Vagina (tissue), 2 donors: Measurements from ENCODE around the gene CD79A. TPM values are rescaled to one million over a fixed set of nuclear protein-coding genes. Genes with fewer than 3 reads are reported as not detected.

Experiments
- DNase-seq, 2 donors: peaks; one replicate each; pipeline ENCODE4 v3.0.0-alpha.2; 2017; ENCODE audit errors: extremely low spot score in 2 of 2
- H3K27ac ChIP-seq: fragments of 200-600 bp; sonication (generic); one replicate; pipeline ENCODE4 v1.5.1; 2019
- H3K27me3 ChIP-seq: fragments of 200-600 bp; sonication (generic); one replicate; pipeline ENCODE4 v1.5.1; 2019
- H3K36me3 ChIP-seq, 2 donors: fragments of 200-600 bp; sonication (generic); one replicate each; pipeline ENCODE4 v1.5.1; 2017 to 2019
- H3K4me1 ChIP-seq: fragments of 200-600 bp; sonication (generic); one replicate; pipeline ENCODE4 v1.5.1; 2019
- H3K4me3 ChIP-seq, 2 donors: fragments of 200-600 bp; sonication (generic); 1 replicate in 1 of 2; 2 replicates in 1 of 2; pipeline ENCODE4 v1.5.1; 2016 to 2019
- H3K9me3 ChIP-seq: fragments of 200-600 bp; sonication (generic); one replicate; pipeline ENCODE4 v1.5.1; 2019
- CTCF ChIP-seq, 3 experiments: fragments of 450-650 bp in 2 of 3; fragments of 200-600 bp in 1 of 3; sonication (generic) in 1 of 3; IDR thresholded peaks; one replicate each; pipeline ENCODE4 v1.5.1; 2017 to 2019; ENCODE audit warnings: antibody characterized with exemption in 3 of 3, mild to moderate bottlenecking in 2 of 3, moderate library complexity in 2 of 3
- POLR2A ChIP-seq, 2 donors: fragments of 450-650 bp; IDR thresholded peaks; one replicate each; pipeline ENCODE4 v1.6.1; 2017; ENCODE audit warnings: antibody characterized with exemption in 2 of 2, mild to moderate bottlenecking in 2 of 2, moderate library complexity in 2 of 2
- POLR2AphosphoS5 ChIP-seq, 2 donors: sonication (generic); formaldehyde crosslinking; IDR thresholded peaks; one replicate each; pipeline ENCODE4 v1.9.0; 2017; ENCODE audit warnings: antibody characterized with exemption in 2 of 2, mild to moderate bottlenecking in 2 of 2, low read depth in 1 of 2; ENCODE audit not compliant: insufficient read depth in 1 of 2
- intact Hi-C: fragments of 100-400 bp; cut with DNase I; formaldehyde crosslinking; loops from one replicate; pipeline ENCODE4 v1.15.1; 2023
- total RNA-seq: library from RNA; depleted of rRNA; stranded (reverse); fragments of >200 nt; gene quantifications from one replicate; pipeline ENCODE4 v1.2.3, GENCODE V29; 2016

The CD79A gene
- total RNA-seq, 1 donor from 2014 or later: not detected

DNA sequence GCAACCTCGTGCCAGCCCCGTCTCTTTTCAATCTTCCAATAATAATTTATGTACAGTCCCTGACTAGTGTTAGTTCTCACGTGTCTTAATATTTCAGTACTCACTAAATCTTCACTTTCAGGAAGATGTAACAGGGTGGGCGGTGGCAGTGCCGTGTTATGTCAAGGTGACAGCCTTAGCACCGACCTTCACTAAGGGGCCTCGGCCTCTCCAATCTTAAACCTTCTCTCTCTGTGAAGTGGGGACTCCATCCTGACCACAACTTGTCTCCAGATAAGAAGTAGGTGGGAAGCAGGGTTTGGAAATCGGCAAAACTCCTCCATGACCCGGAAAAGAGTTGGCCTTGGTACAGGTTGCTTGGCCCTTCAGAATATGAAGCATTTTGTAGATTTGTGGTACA is 15.2 kb upstream of the CD79A start:
- Histone ChIP-seq H3K27ac (no peak overlapping the region), H3K4me1 (peaks cover 56% of the 10 kb centered on the region), H3K36me3 (peaks cover 0 to 35% of the 10 kb centered on the region in 2 donors), H3K4me3 (no peak overlapping the region), H3K27me3 (no peaks in the 10 kb centered on the region), H3K9me3 (no peaks in the 10 kb centered on the region)
- no peak for TF ChIP-seq POLR2A (IDR thresholded peaks at IDR 0.05)
- TF ChIP-seq CTCF (IDR thresholded peaks at IDR 0.05): no peak
- no peak for TF ChIP-seq POLR2AphosphoS5 (IDR thresholded peaks at IDR 0.05; ENCODE audit: insufficient read depth in 1 of 2, low read depth in 1 of 2)
- intact Hi-C loops: no loop called here
- no peak for DNase-seq

- Histone ChIP-seq H3K27ac (no peak overlapping the region), H3K36me3 (peaks cover 0 to 35% of the 10 kb centered on the region in 2 donors), H3K4me3 (no peak overlapping the region), H3K4me1 (peaks cover 63% of the 10 kb centered on the region), H3K9me3 (no peaks in the 10 kb centered on the region), H3K27me3 (no peaks in the 10 kb centered on the region)
- intact Hi-C loops: no loop called here
- no peak for DNase-seq
- TF ChIP-seq POLR2A (IDR thresholded peaks at IDR 0.05) (no peak), POLR2AphosphoS5 (IDR thresholded peaks at IDR 0.05; ENCODE audit: insufficient read depth in 1 of 2, low read depth in 1 of 2) (no peak), CTCF (IDR thresholded peaks at IDR 0.05) (no peak)
Measured at GRCh38 chr19:41862445-41862986, 14.6 kb upstream of the CD79A start.

DNA sequence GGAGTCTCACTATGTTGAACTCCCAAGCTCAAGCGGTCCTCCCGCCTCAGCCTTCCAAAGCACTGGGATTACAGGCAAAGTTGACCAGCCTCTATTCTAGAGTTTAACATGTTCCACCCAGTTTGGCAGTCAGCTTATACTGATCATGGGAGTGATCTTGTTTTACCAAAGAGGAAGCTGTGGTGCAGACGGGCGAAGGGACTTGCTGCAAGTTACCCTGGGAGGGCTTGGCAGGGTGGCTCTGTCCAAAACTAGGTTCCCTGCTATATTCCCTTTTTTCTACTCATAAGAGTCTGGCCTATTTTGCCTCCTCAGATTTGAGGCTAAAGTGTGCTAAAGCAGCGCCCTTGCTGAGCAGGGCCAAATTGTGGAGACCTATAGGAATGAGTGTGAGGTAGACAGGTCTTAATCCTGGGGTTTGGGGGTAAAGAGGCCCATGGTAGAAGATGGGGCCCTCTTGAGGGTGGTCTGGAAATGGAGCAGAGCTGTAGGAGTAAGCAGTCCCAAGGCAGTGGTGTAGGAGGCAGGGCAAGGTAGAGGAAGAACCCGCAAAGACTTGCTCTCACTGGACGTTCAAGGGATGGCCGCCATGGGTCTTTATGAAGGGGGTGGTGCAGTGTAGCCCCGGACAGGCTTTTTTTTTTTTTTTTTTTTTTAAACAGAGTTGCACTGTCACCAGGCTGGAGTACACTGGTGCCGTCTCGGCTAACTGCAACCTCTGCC is 13.7 kb upstream of the CD79A start:
- H3K36me3 ChIP-seq: peaks cover 0 to 40% of the 10 kb centered on the region in 2 donors
- no peak overlapping the region for H3K4me3 ChIP-seq
- peaks cover 71% of the 10 kb centered on the region for H3K4me1 ChIP-seq
- no peaks in the 10 kb centered on the region for H3K9me3 ChIP-seq
- intact Hi-C loops: no loop called here
- DNase-seq: no peak
- no peak overlapping the region for H3K27ac ChIP-seq
- TF ChIP-seq POLR2AphosphoS5 (IDR thresholded peaks at IDR 0.05; ENCODE audit: insufficient read depth in 1 of 2, low read depth in 1 of 2) (no peak), POLR2A (IDR thresholded peaks at IDR 0.05) (no peak), CTCF (IDR thresholded peaks at IDR 0.05) (no peak)
- no peaks in the 10 kb centered on the region for H3K27me3 ChIP-seq

- intact Hi-C loops: no loop called here
- H3K4me1 ChIP-seq: peaks cover 76% of the 10 kb centered on the region
- no peaks in the 10 kb centered on the region for H3K27me3 ChIP-seq
Measured at GRCh38 chr19:41864374-41864773, 12.7 kb upstream of the CD79A start.

More at GRCh38 chr19:41864374-41864773, 12.7 kb upstream of the CD79A start:
- no peaks in the 10 kb centered on the region for H3K9me3 ChIP-seq
- H3K27ac ChIP-seq: no peak overlapping the region
- TF ChIP-seq POLR2A (IDR thresholded peaks at IDR 0.05) (no peak), CTCF (IDR thresholded peaks at IDR 0.05) (no peak), POLR2AphosphoS5 (IDR thresholded peaks at IDR 0.05; ENCODE audit: insufficient read depth in 1 of 2, low read depth in 1 of 2) (no peak)
- no peak for DNase-seq
- H3K4me3 ChIP-seq: no peak overlapping the region
- peaks cover under 1 to 50% of the 10 kb centered on the region in 2 donors for H3K36me3 ChIP-seq
